ENCODE measurements around the gene ACSF3.

Gene ACSF3

GRCh38 chr16:89052191-89052889 is 41.3 kb upstream of the ACSF3 start:
- TF ChIP-seq GATA3 (IDR thresholded peaks at IDR 0.05; ENCODE audit: low read depth, low read length) (no peak), GATA2 (IDR thresholded peaks at IDR 0.05; ENCODE audit: low read depth, low read length) (no peak)

DNA sequence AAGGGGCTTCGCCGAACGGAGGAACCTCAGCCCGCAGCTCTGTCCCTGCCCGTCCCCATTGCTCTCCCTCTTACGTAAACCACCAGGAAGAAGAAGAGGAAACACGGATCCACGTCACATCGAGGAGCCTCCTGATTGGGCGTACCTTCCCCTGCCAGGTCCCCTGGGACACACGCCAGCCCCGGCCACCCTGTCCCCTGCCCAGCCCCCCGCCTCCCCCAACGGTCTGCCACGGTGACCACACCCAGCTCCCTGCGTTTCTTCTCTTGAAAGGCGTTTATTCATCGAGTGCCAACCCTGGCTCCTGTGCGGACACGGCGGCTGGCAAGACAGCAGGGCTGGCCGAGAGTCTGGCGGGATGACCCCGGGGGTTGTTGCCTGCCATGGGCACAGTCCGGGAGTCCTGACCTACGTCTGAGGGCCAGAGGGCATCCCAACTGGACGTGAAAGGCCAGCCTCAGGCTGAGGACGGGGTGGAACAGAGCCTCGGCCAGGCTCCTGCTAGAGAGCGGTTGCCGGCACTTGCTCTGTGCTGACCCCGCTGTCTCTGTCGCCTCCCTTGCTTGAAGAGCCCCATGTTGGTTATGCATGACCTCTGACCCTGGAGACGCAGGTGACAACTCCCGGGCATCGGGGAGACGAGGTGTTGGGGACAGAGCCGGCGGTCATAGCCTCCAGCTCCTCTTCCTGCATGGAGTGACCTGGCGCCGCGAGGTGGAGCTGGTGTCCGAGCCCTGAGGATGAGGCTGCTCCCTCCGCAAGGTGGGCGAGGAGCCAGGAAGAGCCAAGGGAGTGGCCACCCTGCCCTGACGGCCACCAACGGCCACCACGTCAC is 40.5 kb upstream of the ACSF3 start:
- no peak for TF ChIP-seq GATA2 (IDR thresholded peaks at IDR 0.05; ENCODE audit: low read depth, low read length)
- no peak for TF ChIP-seq GATA3 (IDR thresholded peaks at IDR 0.05; ENCODE audit: low read depth, low read length)

DNA sequence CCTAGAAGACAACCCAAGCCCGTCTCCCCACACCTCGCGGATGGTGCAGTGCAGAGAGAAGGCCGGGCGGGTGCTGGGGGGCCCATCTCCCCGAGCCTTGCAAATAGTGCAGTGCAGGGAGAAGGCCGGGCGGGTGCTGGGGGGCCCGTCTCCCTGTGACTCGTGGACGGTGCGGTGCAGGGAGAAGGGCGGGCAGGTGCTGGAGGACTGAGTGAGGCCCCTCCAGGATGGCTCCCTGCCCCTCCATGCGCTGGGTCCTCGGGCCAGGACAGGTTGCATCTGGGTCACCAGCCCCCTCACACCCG is 40.0 kb upstream of the ACSF3 start:
- no peak for TF ChIP-seq GATA2 (IDR thresholded peaks at IDR 0.05; ENCODE audit: low read depth, low read length)
- no peak for TF ChIP-seq GATA3 (IDR thresholded peaks at IDR 0.05; ENCODE audit: low read depth, low read length)

GRCh38 chr16:89054261-89054661 is 39.4 kb upstream of the ACSF3 start:
- TF ChIP-seq GATA2 (IDR thresholded peaks at IDR 0.05; ENCODE audit: low read depth, low read length) (no peak), GATA3 (IDR thresholded peaks at IDR 0.05; ENCODE audit: low read depth, low read length) (no peak)

DNA sequence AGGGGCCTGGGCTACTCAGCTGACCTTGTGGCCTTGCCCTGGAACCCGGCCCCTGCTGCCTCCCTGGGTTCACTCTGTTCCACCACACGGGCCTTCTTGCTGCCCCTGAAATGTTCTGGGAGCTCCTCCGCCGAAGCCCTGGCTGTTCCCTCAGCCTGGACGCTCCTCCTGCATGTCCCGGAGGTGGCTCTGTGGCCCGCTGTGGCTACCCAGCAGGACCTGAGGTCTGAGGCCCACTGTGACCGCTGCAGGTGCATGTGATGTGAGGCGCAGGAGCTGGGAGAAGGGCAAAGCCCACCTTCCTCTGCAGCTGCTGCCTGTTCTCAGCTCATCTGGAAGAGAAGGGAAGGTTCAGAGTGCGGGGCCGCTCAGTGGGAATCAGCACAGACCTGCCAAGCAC is 38.9 kb upstream of the ACSF3 start:
- TF ChIP-seq GATA2 (IDR thresholded peaks at IDR 0.05; ENCODE audit: low read depth, low read length) (no peak), GATA3 (IDR thresholded peaks at IDR 0.05; ENCODE audit: low read depth, low read length) (no peak)

- TF ChIP-seq GATA2 (IDR thresholded peaks at IDR 0.05; ENCODE audit: low read depth, low read length) (no peak), GATA3 (IDR thresholded peaks at IDR 0.05; ENCODE audit: low read depth, low read length) (no peak)
Observed at GRCh38 chr16:89055313-89055712, 38.3 kb upstream of the ACSF3 start.

DNA sequence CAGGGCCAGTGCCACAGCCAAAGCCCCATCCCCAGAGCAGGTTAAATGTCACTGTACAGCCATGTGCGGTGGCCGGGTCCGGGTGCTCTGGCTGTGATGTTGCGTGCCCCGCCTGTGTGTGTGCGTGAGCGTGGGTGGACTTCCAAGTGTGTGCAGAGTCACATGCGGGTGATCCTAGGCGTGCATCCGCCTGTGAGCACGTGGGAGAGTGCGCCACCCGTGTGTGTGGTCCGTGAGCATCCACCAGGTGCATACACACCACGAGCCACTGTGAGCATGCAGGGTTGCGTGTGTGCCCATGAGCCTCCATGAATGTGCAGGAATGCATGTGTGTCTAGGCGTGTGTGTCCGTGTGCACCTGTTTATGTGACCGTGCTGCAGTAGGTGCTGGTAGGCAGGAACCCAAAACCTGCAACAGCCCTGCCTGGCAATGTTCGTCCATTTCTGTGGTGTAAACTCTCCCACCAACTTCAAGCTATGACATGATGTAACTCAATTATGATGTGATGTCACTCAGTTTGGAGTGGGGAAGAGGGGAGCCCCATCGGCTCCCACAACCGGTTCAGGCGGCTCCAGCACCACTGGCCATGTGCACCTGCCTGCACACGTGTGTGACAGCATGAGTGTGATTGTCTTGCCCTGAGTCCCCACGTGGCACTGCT is 37.6 kb upstream of the ACSF3 start:
- no peak for TF ChIP-seq GATA2 (IDR thresholded peaks at IDR 0.05; ENCODE audit: low read depth, low read length)
- TF ChIP-seq GATA3 (IDR thresholded peaks at IDR 0.05; ENCODE audit: low read depth, low read length) = no peak

GRCh38 chr16:89056592-89056991 is 37.1 kb upstream of the ACSF3 start:
- no peak for TF ChIP-seq GATA3 (IDR thresholded peaks at IDR 0.05; ENCODE audit: low read depth, low read length)
- TF ChIP-seq GATA2 (IDR thresholded peaks at IDR 0.05; ENCODE audit: low read depth, low read length) = no peak

DNA sequence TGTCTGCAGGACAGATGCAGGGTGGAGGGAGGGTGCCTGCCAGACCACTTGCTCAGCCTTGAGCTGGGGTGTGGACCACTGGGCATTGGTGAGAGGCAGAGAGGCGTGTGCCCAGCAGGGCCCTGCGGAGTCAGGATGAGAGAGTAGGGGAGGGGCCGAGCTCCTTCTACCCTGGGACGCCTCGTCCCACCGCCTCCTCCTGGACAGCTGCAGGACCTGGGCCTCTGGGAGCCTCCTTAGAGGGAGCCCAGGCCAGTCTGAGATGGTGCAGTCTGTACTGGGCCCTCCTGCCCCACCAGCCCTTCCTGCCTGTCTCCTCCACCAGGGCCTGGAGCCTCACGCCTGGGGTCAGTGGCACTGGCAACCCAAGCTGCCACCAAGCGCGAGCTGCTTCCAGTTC is 35.9 kb upstream of the ACSF3 start:
- TF ChIP-seq GATA3 (IDR thresholded peaks at IDR 0.05; ENCODE audit: low read depth, low read length) = no peak
- TF ChIP-seq GATA2 (IDR thresholded peaks at IDR 0.05; ENCODE audit: low read depth, low read length) = no peak

GRCh38 chr16:89058812-89059211 is 34.8 kb upstream of the ACSF3 start:
- no peak for TF ChIP-seq GATA3 (IDR thresholded peaks at IDR 0.05; ENCODE audit: low read depth, low read length)

DNA sequence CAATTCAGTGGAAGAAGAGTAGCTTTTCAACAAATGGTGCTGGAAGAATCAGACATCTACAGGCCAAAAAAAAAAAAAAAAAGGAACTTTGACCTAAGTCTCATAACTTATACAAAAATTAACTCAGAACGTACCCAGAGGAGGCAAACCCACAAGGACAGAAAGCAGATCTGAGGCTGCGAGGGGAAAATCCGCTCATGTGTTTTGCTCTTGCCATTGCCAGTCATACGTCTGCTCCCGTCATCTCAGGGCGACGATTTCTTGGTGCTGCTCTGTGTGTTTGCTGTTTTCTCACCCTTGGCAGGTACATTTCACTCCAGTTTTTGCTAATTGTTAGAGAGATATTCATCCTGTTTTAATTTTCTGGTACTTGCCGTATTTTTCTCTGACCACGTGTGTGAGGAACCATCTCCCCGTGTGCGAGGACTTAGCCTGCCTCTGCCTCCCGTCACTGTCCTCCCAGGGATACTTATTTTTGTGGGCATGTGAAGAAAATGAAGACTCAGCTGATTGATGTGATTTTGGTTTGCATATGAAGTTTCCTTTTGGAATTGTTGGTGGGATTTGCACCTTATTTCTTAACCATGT is 33.4 kb upstream of the ACSF3 start:
- no peak for TF ChIP-seq GATA2 (IDR thresholded peaks at IDR 0.05; ENCODE audit: low read depth, low read length)
- TF ChIP-seq GATA3 (IDR thresholded peaks at IDR 0.05; ENCODE audit: low read depth, low read length) = no peak

- TF ChIP-seq GATA3 (IDR thresholded peaks at IDR 0.05; ENCODE audit: low read depth, low read length) = no peak
- no peak for TF ChIP-seq GATA2 (IDR thresholded peaks at IDR 0.05; ENCODE audit: low read depth, low read length)
Observed at GRCh38 chr16:89061086-89061485, 32.6 kb upstream of the ACSF3 start.

DNA sequence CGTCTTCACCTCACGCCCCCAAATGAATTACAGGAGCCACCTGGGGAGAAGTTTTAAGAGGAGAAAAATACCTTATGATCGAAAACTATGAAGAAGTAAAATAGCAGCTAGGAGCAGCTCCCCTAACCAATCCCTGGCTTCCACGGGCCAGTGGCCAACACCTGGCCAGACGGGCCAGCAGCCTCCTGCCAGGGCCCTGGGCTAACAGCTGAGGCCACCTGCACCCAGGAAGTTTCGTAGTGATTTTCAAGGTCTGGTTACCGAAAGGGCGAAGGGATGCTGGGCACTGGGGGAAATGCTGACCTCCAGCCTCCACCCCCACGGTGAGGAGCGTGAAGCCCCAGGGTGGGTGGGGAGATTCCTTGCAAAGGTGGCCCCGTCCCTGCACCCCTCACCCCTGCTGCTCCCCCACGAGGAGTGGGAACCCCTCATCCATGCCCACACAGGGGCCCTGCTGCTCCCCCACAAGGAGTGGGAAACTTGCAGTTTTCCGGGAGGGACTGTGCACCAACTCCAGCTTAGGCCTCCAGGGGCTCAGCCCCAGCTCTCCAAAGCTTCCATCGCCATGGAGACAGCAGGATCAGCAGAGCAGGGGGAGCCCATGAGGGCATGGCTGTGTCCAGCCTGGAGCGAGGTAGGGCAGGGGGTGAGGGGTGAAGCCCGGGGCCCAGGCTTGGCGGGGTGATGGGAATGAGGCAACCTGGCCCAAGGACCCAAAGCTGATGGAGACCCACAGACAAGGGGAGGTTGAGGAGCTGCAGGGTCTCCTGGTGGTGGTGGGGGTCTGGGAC is 31.9 kb upstream of the ACSF3 start:
- TF ChIP-seq GATA3 (IDR thresholded peaks at IDR 0.05; ENCODE audit: low read depth, low read length) (no peak), GATA2 (IDR thresholded peaks at IDR 0.05; ENCODE audit: low read depth, low read length) (no peak)

All from SH-SY5Y (cell line).